T1000 (cell line): ENCODE data around the gene TOMM6.
"Not testable (repeated sequence)": the region's sequence is repeated elsewhere in the genome, so short reads cannot be mapped to it uniquely, and the experiment has no call there.

Experiments
- DNase-seq: peaks from one replicate; lab custom pipeline; 2025; ENCODE audit warnings: mixed read lengths; lab: John Stamatoyannopoulos, UW

Gene TOMM6

GRCh38 chr6:41785689-41786450 lies 1.6 kb upstream of the TOMM6 start:
- no peak for DNase-seq

GRCh38 chr6:41786451-41787218 lies 859 bp upstream of the TOMM6 start:
- peak; percentile 75 for DNase-seq

- DNase-seq: no peak
These were observed 1.9 kb downstream of the TOMM6 start for GRCh38 chr6:41789390-41789724.

GRCh38 chr6:41790045-41790444 lies 2.6 kb downstream of the TOMM6 start:
- no peak for DNase-seq

GRCh38 chr6:41791305-41791704 lies 3.8 kb downstream of the TOMM6 start:
- DNase-seq: no peak

- DNase-seq: no peak
These were observed 4.5 kb downstream of the TOMM6 start for GRCh38 chr6:41791984-41792383.

- DNase-seq: no peak
These were observed 9.0 kb downstream of the TOMM6 start for GRCh38 chr6:41796474-41796873.

- DNase-seq: no peak
These were observed 11.5 kb downstream of the TOMM6 start for GRCh38 chr6:41798901-41799558.

GRCh38 chr6:41799559-41799911 lies 12.0 kb downstream of the TOMM6 start:
- DNase-seq: no peak

GRCh38 chr6:41801380-41801779 lies 13.9 kb downstream of the TOMM6 start:
- no peak for DNase-seq

GRCh38 chr6:41805830-41806774 lies 18.6 kb downstream of the TOMM6 start:
- DNase-seq: no peak

- DNase-seq: no peak
These were observed 23.6 kb downstream of the TOMM6 start for GRCh38 chr6:41811095-41811494.

- not testable (repeated sequence) for DNase-seq
These were observed 24.5 kb downstream of the TOMM6 start for GRCh38 chr6:41811946-41812345.

GRCh38 chr6:41813469-41813868 lies 26.0 kb downstream of the TOMM6 start:
- no peak for DNase-seq

GRCh38 chr6:41813956-41814355 lies 26.5 kb downstream of the TOMM6 start:
- DNase-seq: no peak

GRCh38 chr6:41814629-41815028 lies 27.1 kb downstream of the TOMM6 start:
- no peak for DNase-seq

GRCh38 chr6:41815587-41815986 lies 28.1 kb downstream of the TOMM6 start:
- no peak for DNase-seq

- no peak for DNase-seq
These were observed 31.0 kb downstream of the TOMM6 start for GRCh38 chr6:41818271-41819054.

GRCh38 chr6:41821266-41821665 lies 33.8 kb downstream of the TOMM6 start:
- no peak for DNase-seq

GRCh38 chr6:41822021-41822420 lies 34.5 kb downstream of the TOMM6 start:
- DNase-seq: no peak

- DNase-seq: no peak
These were observed 35.7 kb downstream of the TOMM6 start for GRCh38 chr6:41823178-41823577.
